Ovary (tissue), 9 donors: ENCODE data around the gene GATAD1. TPM values are rescaled to one million over a fixed set of nuclear protein-coding genes. Genes with fewer than 3 reads are reported as not detected.

ENCODE experiments used
- DNase-seq, 5 donors: peaks; one replicate each; pipeline ENCODE4 v3.0.0-alpha.2; 2019 to 2020
- H3K27ac ChIP-seq, 2 donors: fragments of 200-600 bp; one replicate each; pipeline versions ENCODE4 v1.5.1 to v1.8.0; 2019 to 2022
- H3K27me3 ChIP-seq: fragments of 200-600 bp; one replicate; pipeline ENCODE4 v1.8.0; 2022
- H3K36me3 ChIP-seq: fragments of 200-600 bp; sonication (generic); one replicate; pipeline ENCODE4 v1.5.1; 2019
- H3K4me1 ChIP-seq: one replicate; pipeline ENCODE4 v1.8.1; 2013; ENCODE audit warnings: mild to moderate bottlenecking, moderate library complexity; ENCODE audit not compliant: insufficient read depth
- H3K4me3 ChIP-seq: fragments of 200-600 bp; sonication (generic); one replicate; pipeline ENCODE4 v1.5.1; 2017
- H3K9me3 ChIP-seq, 2 donors: fragments of 200-600 bp in 1 of 2; sonication (generic) in 1 of 2; one replicate each; pipeline versions ENCODE4 v1.5.1 to v1.8.1; 2013 to 2019; ENCODE audit warnings: mild to moderate bottlenecking in 1 of 2, moderate library complexity in 1 of 2
- EP300 ChIP-seq: sonication (generic); formaldehyde crosslinking; IDR thresholded peaks from one replicate; pipeline ENCODE4 v1.6.1; 2017; ENCODE audit warnings: antibody characterized with exemption
- POLR2A ChIP-seq: fragments of 450-650 bp; IDR thresholded peaks from one replicate; pipeline ENCODE4 v1.6.1; 2017; ENCODE audit warnings: antibody characterized with exemption, mild to moderate bottlenecking, moderate library complexity
- WGBS, 3 donors: extraction: QIAGEN DNeasy Blood & Tissue Kit in 1 of 3; methylation state at CpG; one replicate each; pipeline versions ENCODE4 v1.1.5 to v1.1.7; 2013 to 2017; 5-methylcytosine and 5-hydroxymethylcytosine counted together
- intact Hi-C, 4 donors: fragments of 100-400 bp; cut with DNase I; formaldehyde crosslinking; loops; one replicate each; pipeline versions ENCODE4 v1.11.0 to v1.15.1; 2022 to 2023
- polyA plus RNA-seq, 2 donors: library from polyadenylated mRNA; stranded (reverse); fragments of 200-250 nt in 1 of 2; fragments of 350-450 nt in 1 of 2; fragmentation: Illumina TruSeq in 1 of 2; extraction: RNeasy Lipid Tissue Mini Kit (QIAGEN cat#74804) in 1 of 2; gene quantifications; one replicate each; pipeline ENCODE4 v1.2.3, GENCODE V29; 2013 to 2014
- total RNA-seq, 7 donors: library from RNA; depleted of rRNA in 2 of 7; stranded (reverse); fragments of >200 nt in 2 of 7; fragmentation: NEBNext Ultra II Directional in 3 of 7; extraction: Animal tissue kit (Norgen Biotek cat#: 25700) in 3 of 7; gene quantifications; one replicate each; pipeline versions ENCODE4 v1.1.0 to v1.2.4, GENCODE V29; 2016 to 2023
- TF ChIP-seq, protein P1 (sequence below), 3 donors: fragments of 450-650 bp in 2 of 3; fragments of 200-600 bp in 1 of 3; IDR thresholded peaks; one replicate each; pipeline versions ENCODE4 v1.5.1 to v1.8.0; 2016 to 2022; ENCODE audit warnings: antibody characterized with exemption in 3 of 3, mild to moderate bottlenecking in 1 of 3
- donor health status: DM: no; HTN: no; CAD: no; lungs with moderate emphysema.
- donor health status: DM: no; HTN: no; CAD: no.
- donor health status: Bipolar disorder and iron deficiency.
- donor health status: DM: yes; HTN: yes; CAD: no.
- donor health status: DM: no; HTN: no; CAD: no.
- donor health status: DM: yes; HTN: yes; CAD: no.

Gene GATAD1
- total and polyA plus RNA-seq, 9 donors = 30.8 to 59.1 (median 39.7) TPM

DNA sequence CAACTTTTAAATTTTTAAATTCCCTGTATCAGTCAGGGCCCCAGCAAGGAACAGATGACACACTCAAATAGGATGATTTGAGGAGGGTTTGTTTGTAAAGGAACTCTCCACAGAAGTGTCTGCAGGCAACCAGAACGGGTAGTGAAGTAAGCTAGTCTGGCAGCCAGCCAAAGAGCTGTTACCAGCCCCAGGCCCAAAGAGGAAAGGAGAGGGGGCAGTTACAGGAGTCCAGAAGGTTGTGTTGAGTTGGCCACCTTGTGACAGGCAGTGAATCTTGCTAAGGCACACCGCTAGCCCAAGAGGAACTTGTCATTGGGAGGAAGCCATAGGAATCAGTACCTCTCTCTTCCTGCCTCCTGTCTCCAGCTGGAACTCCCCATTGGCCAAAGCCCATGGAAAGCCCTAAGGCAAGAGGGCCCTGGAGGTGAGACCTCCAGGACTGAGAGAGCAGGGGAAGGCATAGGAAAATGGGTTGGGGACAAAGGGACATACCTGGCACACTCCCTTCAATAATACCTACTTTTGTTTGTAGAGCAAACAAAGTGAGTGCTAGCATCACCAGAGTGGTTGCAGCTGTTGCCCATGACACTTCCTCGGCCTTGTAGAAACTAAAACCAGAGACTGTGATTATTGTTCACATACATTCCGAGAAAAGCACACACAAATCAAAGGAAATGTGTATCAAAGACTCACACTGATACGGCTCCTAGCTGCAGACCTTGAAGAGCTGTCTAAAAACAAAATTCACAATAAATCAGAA, 25.4 kb upstream of the GATAD1 start:
- DNase-seq = peak in 4 of 5 donors; percentile 20 to 36 (median 22)
- H3K36me3 ChIP-seq = no peaks in the 10 kb centered on the region
- intact Hi-C loops = no loop called here
- 21 to 31% (median 27%) methylated on average over 5 of the region's 5 CpGs for WGBS, 3 donors
- peaks cover 2% of the 10 kb centered on the region for H3K4me1 ChIP-seq
- no peaks in the 10 kb centered on the region for H3K27me3 ChIP-seq
- H3K9me3 ChIP-seq = no peaks in the 10 kb centered on the region
- no peak overlapping the region for H3K4me3 ChIP-seq
- TF ChIP-seq, protein P1, sequence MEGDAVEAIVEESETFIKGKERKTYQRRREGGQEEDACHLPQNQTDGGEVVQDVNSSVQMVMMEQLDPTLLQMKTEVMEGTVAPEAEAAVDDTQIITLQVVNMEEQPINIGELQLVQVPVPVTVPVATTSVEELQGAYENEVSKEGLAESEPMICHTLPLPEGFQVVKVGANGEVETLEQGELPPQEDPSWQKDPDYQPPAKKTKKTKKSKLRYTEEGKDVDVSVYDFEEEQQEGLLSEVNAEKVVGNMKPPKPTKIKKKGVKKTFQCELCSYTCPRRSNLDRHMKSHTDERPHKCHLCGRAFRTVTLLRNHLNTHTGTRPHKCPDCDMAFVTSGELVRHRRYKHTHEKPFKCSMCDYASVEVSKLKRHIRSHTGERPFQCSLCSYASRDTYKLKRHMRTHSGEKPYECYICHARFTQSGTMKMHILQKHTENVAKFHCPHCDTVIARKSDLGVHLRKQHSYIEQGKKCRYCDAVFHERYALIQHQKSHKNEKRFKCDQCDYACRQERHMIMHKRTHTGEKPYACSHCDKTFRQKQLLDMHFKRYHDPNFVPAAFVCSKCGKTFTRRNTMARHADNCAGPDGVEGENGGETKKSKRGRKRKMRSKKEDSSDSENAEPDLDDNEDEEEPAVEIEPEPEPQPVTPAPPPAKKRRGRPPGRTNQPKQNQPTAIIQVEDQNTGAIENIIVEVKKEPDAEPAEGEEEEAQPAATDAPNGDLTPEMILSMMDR (IDR thresholded peaks at IDR 0.05) = no peak
- no peak for TF ChIP-seq POLR2A
- TF ChIP-seq EP300 = no peak
- no peak overlapping the region for H3K27ac ChIP-seq

DNA sequence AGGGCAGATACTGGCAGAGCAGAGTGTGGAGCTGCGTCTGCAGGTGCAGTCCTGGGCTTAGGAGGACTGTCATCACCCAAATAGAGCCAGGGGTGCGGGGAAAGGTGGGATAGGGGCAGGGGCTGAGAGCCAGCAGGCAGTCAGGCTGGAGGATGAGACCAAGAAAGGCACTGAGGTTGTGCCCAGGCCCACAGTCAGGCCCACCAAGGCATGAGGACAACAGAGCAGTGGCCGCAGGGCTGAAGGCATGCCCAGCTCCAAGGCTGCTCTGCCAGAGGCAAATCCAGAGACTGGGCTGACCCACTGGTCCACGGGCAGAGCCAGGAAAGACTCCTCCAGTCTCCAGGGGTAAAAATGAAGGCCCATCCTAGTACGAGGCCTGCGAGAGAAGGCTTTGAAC, 24.4 kb upstream of the GATAD1 start:
- WGBS, 3 donors = 90 to 98% (median 95%) methylated on average over 6 of the region's 6 CpGs
- intact Hi-C loops = no loop called here
- Histone ChIP-seq H3K36me3 (no peaks in the 10 kb centered on the region), H3K27ac (no peak overlapping the region), H3K27me3 (no peaks in the 10 kb centered on the region), H3K9me3 (no peaks in the 10 kb centered on the region), H3K4me1 (peaks cover 2% of the 10 kb centered on the region), H3K4me3 (no peak overlapping the region)
- no peak for DNase-seq
- TF ChIP-seq POLR2A (no peak), EP300 (no peak)
- TF ChIP-seq, protein P1 (IDR thresholded peaks at IDR 0.05) = no peak

DNA sequence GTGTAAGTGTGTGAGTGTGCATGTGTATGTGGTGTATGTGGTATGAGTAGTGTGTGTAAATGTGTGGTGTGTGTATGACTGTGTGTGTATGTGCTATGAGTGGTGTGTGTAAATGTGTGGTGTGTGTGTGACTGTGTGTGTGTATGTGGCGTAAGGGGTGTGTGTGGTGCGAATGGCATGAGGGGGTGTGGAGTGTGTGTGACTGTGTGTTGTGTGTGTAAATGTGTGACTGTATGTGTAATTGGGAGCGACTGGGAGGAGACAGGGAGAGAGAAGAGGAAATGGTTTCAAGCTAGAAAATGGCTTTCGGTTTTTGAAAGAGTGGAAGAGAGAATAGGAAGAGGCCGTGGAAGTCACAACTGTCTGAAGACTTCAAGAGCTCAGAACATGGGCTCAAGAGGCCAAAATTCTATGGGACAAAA, 23.6 kb upstream of the GATAD1 start:
- no peak for DNase-seq
- TF ChIP-seq EP300 (no peak), POLR2A (no peak)
- TF ChIP-seq, protein P1 (IDR thresholded peaks at IDR 0.05) = no peak
- WGBS, 3 donors = 82 to 84% (median 83%) methylated on average over 5 of the region's 5 CpGs
- H3K27me3 ChIP-seq = no peaks in the 10 kb centered on the region
- peaks cover 2% of the 10 kb centered on the region for H3K4me1 ChIP-seq
- peak overlapping the region in 1 of 2 donors; percentile 48 for H3K27ac ChIP-seq
- intact Hi-C loops = no loop called here
- no peaks in the 10 kb centered on the region for H3K9me3 ChIP-seq
- H3K36me3 ChIP-seq = no peaks in the 10 kb centered on the region
- no peak overlapping the region for H3K4me3 ChIP-seq

DNA sequence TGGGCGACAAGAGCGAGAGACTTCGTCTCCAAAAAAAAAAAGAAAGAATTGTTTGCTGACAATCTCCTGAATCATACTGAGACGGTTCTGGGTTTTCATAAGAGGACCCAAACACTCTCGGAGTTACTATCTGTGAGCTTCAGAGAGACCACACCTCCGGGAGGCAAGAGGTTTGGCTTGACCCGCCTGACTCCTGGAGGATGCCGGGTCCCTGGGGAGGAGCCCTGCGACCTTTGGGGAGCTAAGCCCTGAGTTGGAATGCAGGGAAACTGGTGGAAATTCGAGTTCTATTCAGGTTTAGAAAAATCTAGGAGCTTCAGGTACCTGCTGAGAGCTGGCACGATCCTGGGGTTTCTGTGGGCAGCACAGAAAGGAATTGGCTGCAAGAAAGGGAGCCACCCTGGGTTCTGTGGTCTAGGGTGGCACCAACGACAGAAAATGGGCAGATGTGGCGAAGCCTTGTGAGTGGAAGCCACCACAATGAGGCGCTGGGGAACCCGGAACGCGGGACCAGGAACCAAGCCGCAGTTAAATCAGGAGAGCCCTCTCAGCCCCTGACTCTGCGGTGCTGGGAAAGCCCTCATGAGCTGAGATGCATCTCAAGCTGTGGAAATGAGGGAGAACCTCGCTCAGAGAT, 21.9 kb upstream of the GATAD1 start:
- H3K4me3 ChIP-seq = no peak overlapping the region
- intact Hi-C loops = no loop called here
- no peaks in the 10 kb centered on the region for H3K27me3 ChIP-seq

More for the DNA sequence above, 21.9 kb upstream of the GATAD1 start:
- Histone ChIP-seq H3K36me3 (no peaks in the 10 kb centered on the region), H3K4me1 (peaks cover 2% of the 10 kb centered on the region), H3K27ac (no peak overlapping the region), H3K9me3 (no peaks in the 10 kb centered on the region)
- TF ChIP-seq EP300 (no peak), POLR2A (no peak)
- TF ChIP-seq, protein P1 (IDR thresholded peaks at IDR 0.05) = no peak
- 55 to 62% (median 62%) methylated on average over 20 of the region's 20 CpGs for WGBS, 3 donors
- peak in 1 of 5 donors; percentile 15 for DNase-seq
